SK-N-SH (cell line): ENCODE measurements around the gene YWHAE. TPM values are rescaled to one million over a fixed set of nuclear protein-coding genes. Genes with fewer than 3 reads are reported as not detected.
A peak's percentile ranks its signal among the peaks of the same experiment; 100 is the strongest.

ENCODE experiments used
- CTCF ChIA-PET: fragments of 300-600, 350-600 bp; formaldehyde crosslinking; extraction: SDS; loops from one replicate; lab custom pipeline; 2021; lab: Yijun Ruan, JAX
- POLR2A ChIA-PET: fragments of 350-600 bp; sonication (Branson Sonifier 250); formaldehyde crosslinking; extraction: SDS; loops from one replicate; lab custom pipeline; 2020; ENCODE audit warnings: antibody characterized with exemption, inconsistent platforms; lab: Yijun Ruan, JAX
- DNase-seq: peaks from one replicate; pipeline ENCODE4 v3.0.0; 2012
- H2AFZ ChIP-seq: fragments of 200-600 bp; sonication (generic); 2 replicates; pipeline ENCODE4 v1.8.1; 2016; ENCODE audit warnings: antibody characterized with exemption, mild to moderate bottlenecking, low read depth
- H3F3A ChIP-seq: fragments of 200-600 bp; sonication (generic); replicated peaks from 2 replicates; pipeline ENCODE3; 2016; ENCODE audit warnings: antibody characterized with exemption, mild to moderate bottlenecking; ENCODE audit not compliant: insufficient read depth
- H3K27ac ChIP-seq, 2 experiments: fragments of 200-500 bp in 1 of 2; fragments of 200-600 bp in 1 of 2; sonication (Bioruptor generic) in 1 of 2; sonication (generic), shearing (Covaris generic) in 1 of 2; 2 replicates each; pipeline versions ENCODE4 v1.5.1 to v1.6.1; 2014 to 2016; ENCODE audit warnings: low read depth in 2 of 2, inconsistent platforms in 1 of 2, low read length in 1 of 2, mild to moderate bottlenecking in 1 of 2, mixed read lengths in 1 of 2
- H3K27me3 ChIP-seq: fragments of 200-600 bp; sonication (generic), shearing (Covaris generic); 2 replicates; pipeline ENCODE4 v1.6.1; 2016; ENCODE audit warnings: mixed run types; ENCODE audit not compliant: insufficient read depth
- H3K36me3 ChIP-seq, 2 experiments: fragments of 200-500 bp in 1 of 2; fragments of 200-600 bp in 1 of 2; sonication (Bioruptor generic) in 1 of 2; sonication (generic) in 1 of 2; replicated peaks in 1 of 2; 2 replicates each; pipeline versions ENCODE3 to v1.5.1; 2014 to 2016; ENCODE audit warnings: low read length in 1 of 2, mild to moderate bottlenecking in 1 of 2; ENCODE audit not compliant: insufficient read depth in 2 of 2, control insufficient read depth in 1 of 2
- H3K4me1 ChIP-seq, 2 experiments: fragments of 200-500 bp in 1 of 2; fragments of 200-600 bp in 1 of 2; sonication (Bioruptor generic) in 1 of 2; sonication (generic), shearing (Covaris generic) in 1 of 2; 2 replicates each; pipeline versions ENCODE4 v1.5.1 to v1.6.1; 2014 to 2016; ENCODE audit warnings: low read depth in 1 of 2, low read length in 1 of 2, mixed run types in 1 of 2; ENCODE audit not compliant: insufficient read depth in 2 of 2, control insufficient read depth in 1 of 2
- H3K4me2 ChIP-seq: fragments of 200-600 bp; sonication (generic), shearing (Covaris generic); 2 replicates; pipeline ENCODE4 v1.6.1; 2017; ENCODE audit warnings: mixed run types
- H3K4me3 ChIP-seq, 2 experiments: fragments of 200-500 bp in 1 of 2; fragments of 200-600 bp in 1 of 2; sonication (Bioruptor generic) in 1 of 2; sonication (generic), shearing (Covaris generic) in 1 of 2; 2 replicates each; pipeline versions ENCODE4 v1.5.1 to v1.8.1; 2014 to 2016; ENCODE audit warnings: low read depth in 2 of 2, inconsistent platforms in 1 of 2, low read length in 1 of 2, mild to moderate bottlenecking in 1 of 2, mixed read lengths in 1 of 2, moderate library complexity in 1 of 2
- H3K79me2 ChIP-seq: fragments of 200-600 bp; sonication (generic); 2 replicates; pipeline ENCODE4 v1.8.1; 2017; ENCODE audit warnings: mild to moderate bottlenecking; ENCODE audit not compliant: insufficient read depth
- H3K9ac ChIP-seq: fragments of 200-600 bp; sonication (generic); 2 replicates; pipeline ENCODE4 v1.6.1; 2017; ENCODE audit warnings: mixed run types
- H3K9me2 ChIP-seq: fragments of 200-600 bp; sonication (generic); 2 replicates; pipeline ENCODE4 v1.6.1; 2017; ENCODE audit warnings: mixed run types
- H3K9me3 ChIP-seq: fragments of 200-600 bp; sonication (generic); 2 replicates; pipeline ENCODE4 v1.6.1; 2017; ENCODE audit warnings: mixed run types, mild to moderate bottlenecking, moderate library complexity
- H4K20me1 ChIP-seq: fragments of 200-600 bp; sonication (generic); 2 replicates; pipeline ENCODE4 v1.6.1; 2017; ENCODE audit warnings: mild to moderate bottlenecking, mixed run types; ENCODE audit not compliant: insufficient read depth
- CHD2 ChIP-seq: fragments of 150-350 bp; IDR thresholded peaks from 2 replicates; pipeline ENCODE4 v1.6.1; 2018; ENCODE audit warnings: low read length; ENCODE audit not compliant: partially characterized antibody
- CTCF ChIP-seq: fragments of 200-600 bp; sonication (generic); IDR thresholded peaks from 2 replicates; pipeline ENCODE4 v1.6.1; 2017; ENCODE audit warnings: antibody characterized with exemption, mild to moderate bottlenecking, moderate library complexity
- FOSL2 ChIP-seq: IDR thresholded peaks from 2 replicates; pipeline ENCODE4 v1.4.0; 2012; ENCODE audit warnings: low read depth, mild to moderate bottlenecking, moderate library complexity, borderline replicate concordance
- GATA2 ChIP-seq: sonication (generic); formaldehyde crosslinking; IDR thresholded peaks from 2 replicates; pipeline ENCODE4 v1.5.0; 2020; ENCODE audit warnings: mild to moderate bottlenecking, missing genetic modification reagents
- RCOR1 ChIP-seq: fragments of 150-350 bp; IDR thresholded peaks from 2 replicates; pipeline ENCODE4 v1.6.1; 2017; ENCODE audit warnings: antibody characterized with exemption, low read length
- RXRA ChIP-seq: IDR thresholded peaks from 2 replicates; pipeline ENCODE4 v1.4.0; 2012; ENCODE audit warnings: low read depth, mild to moderate bottlenecking, borderline replicate concordance
- TCF12 ChIP-seq: IDR thresholded peaks from 2 replicates; pipeline ENCODE4 v1.4.0; 2012
- WGBS: methylation state at CpG from one replicate; pipeline ENCODE4 v1.1.6; 2017; ENCODE audit warnings: low lambda C conversion rate; 5-methylcytosine and 5-hydroxymethylcytosine counted together
- polyA plus RNA-seq, 3 experiments: library from polyadenylated mRNA; depleted of rRNA; stranded (reverse); fragments of >200 nt; gene quantifications; 2 replicates each; pipeline ENCODE4 v1.2.3, GENCODE V29; 2012
- TF ChIP-seq, protein P1 (sequence below): fragments of 150-350 bp; IDR thresholded peaks from 2 replicates; pipeline ENCODE4 v1.6.1; 2017; ENCODE audit warnings: antibody characterized with exemption, low read length, low read depth, borderline replicate concordance

Gene YWHAE
- polyA plus RNA-seq, 1 of the 3 experiments (the other 2 are of a cell fraction): 1,023 TPM

GRCh38 chr17:1438593-1439083 is 38.6 kb upstream of the YWHAE start:
- Histone ChIP-seq H3K36me3 (peaks cover 19 to 34% of the 10 kb centered on the region in 2 experiments), H3K4me2 (peak overlapping the region; percentile 48; the same call in 1 of the 2 replicates), H3F3A (peaks cover 22% of the 10 kb centered on the region), H3K27me3 (no peaks in the 10 kb centered on the region), H3K9me2 (no peaks in the 10 kb centered on the region), H3K79me2 (peaks cover 100% of the 10 kb centered on the region), H3K4me3 (no peak overlapping the region), H3K9ac (peak overlapping the region; percentile 28; the same call in 1 of the 2 replicates), H4K20me1 (peaks cover 82% of the 10 kb centered on the region), H3K27ac (peak overlapping the region in 1 of 2 experiments; percentile 80; a peak in 2 of 4 replicates), H3K9me3 (no peaks in the 10 kb centered on the region), H3K4me1 (peaks cover 0 to 6% of the 10 kb centered on the region in 2 experiments; a peak in 2 of 4 replicates), H2AFZ (no peak overlapping the region)
- ChIA-PET CTCF (interaction anchor here (0.6 kb wide), 1 partner anchor 15 kb away, joined by 3 read pairs; no protein-coding TSS in a partner anchor), POLR2A (no interaction called here)
- no peak for DNase-seq
- 63% methylated on average over 11 of the region's 11 CpGs for WGBS
- TF ChIP-seq RXRA: no peak
- TF ChIP-seq FOSL2: 0 out of 2 replicates have a peak, but pooled peaks have one; percentile 28
- TF ChIP-seq TCF12: 0 out of 2 replicates have a peak, but pooled peaks have one; percentile 4
- TF ChIP-seq CHD2: no peak
- TF ChIP-seq, protein P1, sequence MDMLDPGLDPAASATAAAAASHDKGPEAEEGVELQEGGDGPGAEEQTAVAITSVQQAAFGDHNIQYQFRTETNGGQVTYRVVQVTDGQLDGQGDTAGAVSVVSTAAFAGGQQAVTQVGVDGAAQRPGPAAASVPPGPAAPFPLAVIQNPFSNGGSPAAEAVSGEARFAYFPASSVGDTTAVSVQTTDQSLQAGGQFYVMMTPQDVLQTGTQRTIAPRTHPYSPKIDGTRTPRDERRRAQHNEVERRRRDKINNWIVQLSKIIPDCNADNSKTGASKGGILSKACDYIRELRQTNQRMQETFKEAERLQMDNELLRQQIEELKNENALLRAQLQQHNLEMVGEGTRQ: no peak

DNA sequence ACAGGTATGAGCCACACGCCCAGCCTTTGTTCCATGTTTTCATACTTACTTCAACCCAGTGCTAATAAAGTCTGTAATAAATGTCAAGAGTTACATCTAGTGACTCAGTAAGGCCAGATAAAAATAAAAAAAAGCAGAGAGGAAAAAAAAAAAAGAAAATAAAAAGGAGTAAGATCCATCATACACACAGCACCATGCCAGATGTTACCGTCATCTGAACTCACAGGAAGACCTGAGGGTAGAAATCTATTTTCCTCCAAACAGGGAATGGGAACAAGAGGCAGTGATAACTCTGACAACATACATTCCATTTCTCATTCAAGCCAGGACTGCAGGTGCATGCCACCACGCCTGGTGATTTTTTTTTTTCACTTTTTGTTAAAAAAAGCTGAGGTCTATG is 35.3 kb upstream of the YWHAE start:
- no peaks in the 10 kb centered on the region for H3K9me3 ChIP-seq
- DNase-seq: no peak
- H3K9me2 ChIP-seq: no peaks in the 10 kb centered on the region
- no peak overlapping the region for H2AFZ ChIP-seq
- H3K4me3 ChIP-seq: no peak overlapping the region
- H3K27me3 ChIP-seq: no peaks in the 10 kb centered on the region
- ChIA-PET POLR2A (interaction anchor here (0.8 kb wide), 1 partner anchor 11 kb away, joined by 6 read pairs; no protein-coding TSS in a partner anchor), CTCF (no interaction called here)
- H3F3A ChIP-seq: peaks cover 26% of the 10 kb centered on the region
- H3K36me3 ChIP-seq: peaks cover 19 to 48% of the 10 kb centered on the region in 2 experiments
- peaks cover 100% of the 10 kb centered on the region for H3K79me2 ChIP-seq
- no peak for TF ChIP-seq RCOR1
- TF ChIP-seq, protein P1: no peak
- TF ChIP-seq CTCF: no peak
- no peak for TF ChIP-seq GATA2 (CRISPR knock-in tag)
- no peak overlapping the region for H3K27ac ChIP-seq
- H3K4me1 ChIP-seq: peaks cover 0 to 6% of the 10 kb centered on the region in 2 experiments; a peak in 2 of 4 replicates
- H3K9ac ChIP-seq: no peak overlapping the region
- peaks cover 84% of the 10 kb centered on the region for H4K20me1 ChIP-seq
- no peak overlapping the region for H3K4me2 ChIP-seq
- WGBS: 90% methylated on average over 3 of the region's 3 CpGs
